Activated T-cell treated with anti-CD3 and anti-CD28 coated beads, Interleukin-2, amount 50 U/mL, for 72 hours (primary cell): ENCODE data around the gene FOXN4. TPM values are rescaled to one million over a fixed set of nuclear protein-coding genes. Genes with fewer than 3 reads are reported as not detected.

ENCODE experiments used
- ATAC-seq, 2 donors: fragments of 150-1000 bp; cut with Tn5 transposase; replicated peaks in 1 of 2; 2 replicates each; pipeline ENCODE4 v1.10.0; 2021; ENCODE audit warnings: moderate library complexity in 2 of 2, mild to moderate bottlenecking in 1 of 2
- DNase-seq, 2 donors: peaks; one replicate each; pipeline ENCODE4 v3.0.0; 2021 to 2022; ENCODE audit warnings: mixed read lengths in 1 of 2
- H3K27ac Mint-ChIP-seq: one replicate; pipeline ENCODE4 v1.8.0; 2022; ENCODE audit warnings: mild to moderate bottlenecking, moderate library complexity, mixed read lengths
- H3K27me3 Mint-ChIP-seq: one replicate; pipeline ENCODE4 v1.8.0; 2022; ENCODE audit warnings: low read depth, mixed read lengths
- H3K36me3 Mint-ChIP-seq, 2 donors: one replicate each; pipeline ENCODE4 v1.8.0; 2022; ENCODE audit warnings: mixed read lengths in 2 of 2, mild to moderate bottlenecking in 1 of 2; ENCODE audit not compliant: insufficient read depth in 2 of 2
- H3K4me1 Mint-ChIP-seq: one replicate; pipeline ENCODE4 v1.8.0; 2022; ENCODE audit warnings: low read depth, mixed read lengths
- H3K4me3 Mint-ChIP-seq, 2 donors: one replicate each; pipeline ENCODE4 v1.8.0; 2022; ENCODE audit warnings: mild to moderate bottlenecking in 2 of 2, mixed read lengths in 2 of 2, moderate library complexity in 2 of 2
- H3K9me3 Mint-ChIP-seq, 2 donors: one replicate each; pipeline ENCODE4 v1.8.0; 2022; ENCODE audit warnings: mixed read lengths in 2 of 2
- total RNA-seq, 2 donors: library from RNA; stranded (reverse); gene quantifications; one replicate each; pipeline ENCODE4 v1.2.3, GENCODE V29; 2022

FOXN4 gene
- total RNA-seq, 2 donors from 2014 or later: not detected

DNA sequence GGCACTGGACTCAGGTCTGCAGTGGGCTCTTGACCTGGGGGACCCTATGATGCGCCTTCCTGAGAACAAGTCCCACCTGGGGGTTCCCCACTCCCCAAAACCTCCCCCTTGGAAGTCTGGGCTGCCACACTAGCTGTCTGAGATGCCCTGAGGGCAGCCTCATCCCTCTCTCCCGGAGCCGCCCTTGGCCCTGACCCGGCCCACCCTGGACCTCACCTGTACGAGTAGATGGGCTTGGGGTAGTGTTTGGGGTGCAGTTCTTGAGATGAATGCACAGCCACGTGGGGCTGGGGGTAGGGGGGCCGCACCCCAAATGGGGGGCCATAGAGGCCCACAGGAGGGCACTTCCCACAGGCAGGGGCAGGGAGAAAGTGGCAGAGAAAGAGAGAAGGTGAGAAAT, 21.9 kb downstream of the FOXN4 start:
- Mint-ChIP-seq H3K4me1 (peaks cover 5% of the 10 kb centered on the region), H3K27ac (no peak overlapping the region)

DNA sequence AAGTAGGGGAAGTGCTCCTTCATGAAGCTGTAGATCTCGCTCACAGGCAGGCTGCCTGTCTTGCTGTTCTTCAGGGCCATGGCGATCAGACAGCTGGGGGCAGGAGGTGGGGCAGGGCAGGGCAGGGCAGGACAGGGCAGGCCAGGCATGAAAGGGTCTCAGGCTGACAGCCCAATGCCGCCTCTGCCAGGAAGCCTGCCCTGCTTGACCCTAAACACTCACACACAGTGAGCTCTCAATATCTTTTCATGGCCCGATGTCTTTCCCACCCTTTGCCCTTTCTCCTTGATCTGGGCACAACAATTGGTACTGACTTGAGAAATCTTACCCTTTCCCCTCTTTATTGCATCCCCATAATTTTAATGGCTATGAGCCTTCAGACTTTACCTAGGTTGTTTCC, 22.4 kb downstream of the FOXN4 start:
- Mint-ChIP-seq H3K9me3 (no peaks in the 10 kb centered on the region), H3K4me1 (peaks cover 5% of the 10 kb centered on the region), H3K36me3 (no peaks in the 10 kb centered on the region), H3K4me3 (no peak overlapping the region), H3K27me3 (peaks cover 7% of the 10 kb centered on the region), H3K27ac (no peak overlapping the region)
- DNase-seq: no peak
- no peak for ATAC-seq

More for the DNA sequence above, 21.9 kb downstream of the FOXN4 start:
- no peak for DNase-seq
- no peak overlapping the region for H3K4me3 Mint-ChIP-seq
- no peak for ATAC-seq
- H3K9me3 Mint-ChIP-seq: no peaks in the 10 kb centered on the region
- no peaks in the 10 kb centered on the region for H3K36me3 Mint-ChIP-seq
- peaks cover 7% of the 10 kb centered on the region for H3K27me3 Mint-ChIP-seq

DNA sequence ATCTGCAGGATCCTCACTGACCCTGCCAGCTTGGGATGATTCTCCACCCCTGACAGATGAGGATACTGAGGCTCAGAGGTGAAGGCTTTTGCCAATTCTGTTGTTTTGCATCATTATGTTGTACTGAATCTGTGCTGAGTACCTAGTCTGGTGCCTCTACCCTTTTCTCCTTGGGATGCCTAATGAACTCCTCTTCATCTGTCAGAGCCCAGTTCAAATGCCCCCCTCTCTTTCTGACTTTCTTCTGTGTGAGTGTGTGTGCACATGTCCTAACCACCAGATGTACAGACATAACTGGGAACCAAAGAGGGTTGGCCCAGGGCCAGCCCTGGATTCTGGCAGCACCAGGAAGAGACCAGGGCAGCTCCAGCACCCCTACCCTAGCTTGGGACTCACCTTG, 22.8 kb downstream of the FOXN4 start:
- H3K36me3 Mint-ChIP-seq: no peaks in the 10 kb centered on the region
- no peak overlapping the region for H3K27ac Mint-ChIP-seq
- DNase-seq (no peak), ATAC-seq (no peak)
- H3K4me1 Mint-ChIP-seq: peaks cover 5% of the 10 kb centered on the region
- no peaks in the 10 kb centered on the region for H3K9me3 Mint-ChIP-seq
- H3K27me3 Mint-ChIP-seq: peaks cover 7% of the 10 kb centered on the region
- no peak overlapping the region for H3K4me3 Mint-ChIP-seq

DNA sequence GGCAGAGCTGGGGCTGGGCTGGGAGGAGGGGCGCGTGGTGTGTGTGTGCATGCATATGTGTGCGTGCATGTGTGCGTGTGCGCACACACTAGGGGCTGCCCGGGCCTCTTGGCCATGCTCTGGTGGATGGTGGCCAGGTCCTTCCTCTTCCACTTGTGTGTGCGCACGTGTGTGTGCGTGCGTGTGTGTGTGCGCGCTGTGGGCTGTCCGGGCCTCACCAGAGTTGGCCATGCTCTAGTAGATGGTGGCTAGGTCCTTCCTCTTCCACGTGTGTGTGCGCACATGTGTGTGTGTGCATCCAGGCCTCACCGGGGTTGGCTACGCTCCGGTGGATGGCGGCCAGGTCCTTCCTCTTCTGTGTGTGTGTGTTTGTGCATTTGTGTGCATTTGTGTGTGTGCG, 24.7 kb downstream of the FOXN4 start:
- Mint-ChIP-seq H3K27me3 (peaks cover 7% of the 10 kb centered on the region), H3K4me3 (no peak overlapping the region), H3K27ac (no peak overlapping the region), H3K4me1 (peaks cover 5% of the 10 kb centered on the region), H3K36me3 (no peaks in the 10 kb centered on the region), H3K9me3 (no peaks in the 10 kb centered on the region)
- DNase-seq (no peak), ATAC-seq (no peak)

DNA sequence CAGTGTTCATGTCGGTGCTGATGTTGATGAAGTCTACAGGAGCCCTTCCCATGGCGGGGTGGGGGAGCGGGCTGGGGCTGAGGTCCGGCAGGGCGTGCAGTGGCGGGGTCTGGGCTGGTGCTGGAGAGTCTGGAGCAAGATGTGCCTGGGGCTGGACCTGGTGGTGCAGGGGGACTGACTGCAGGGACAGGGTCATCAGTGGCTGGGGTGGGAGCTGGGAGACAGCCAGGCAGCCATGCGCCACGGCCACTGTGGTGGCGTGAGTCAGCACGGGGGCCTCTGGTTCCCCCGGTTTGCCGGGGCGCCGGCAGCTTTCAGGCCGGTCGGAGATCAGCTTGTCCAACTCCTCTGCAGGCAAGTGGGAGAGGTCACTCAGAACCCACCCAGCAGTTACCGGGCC, 27.6 kb downstream of the FOXN4 start:
- Mint-ChIP-seq H3K9me3 (no peaks in the 10 kb centered on the region), H3K27ac (no peak overlapping the region), H3K36me3 (no peaks in the 10 kb centered on the region), H3K27me3 (no peaks in the 10 kb centered on the region), H3K4me3 (no peak overlapping the region), H3K4me1 (no peaks in the 10 kb centered on the region)
- DNase-seq (no peak), ATAC-seq (no peak)

DNA sequence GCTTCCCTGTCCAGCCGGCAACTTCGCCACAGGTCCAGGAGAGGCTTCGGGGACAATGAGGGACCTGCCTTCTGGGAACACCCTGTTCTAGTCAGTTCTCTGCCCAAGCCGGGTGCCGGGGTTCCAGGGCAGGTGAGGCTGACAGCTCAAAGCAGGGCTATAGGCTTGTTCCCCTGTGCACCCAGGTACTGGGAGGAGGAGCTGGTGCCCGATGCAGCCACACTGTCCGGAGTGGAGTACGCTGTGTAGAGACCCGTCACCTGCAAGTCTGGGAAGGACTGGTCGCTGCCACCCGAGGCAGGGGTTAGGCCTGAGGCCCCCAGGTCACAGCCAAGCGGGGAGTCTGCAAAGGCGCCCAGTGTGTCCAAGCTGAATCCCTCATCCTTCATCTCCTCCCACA, 29.6 kb downstream of the FOXN4 start:
- no peak for DNase-seq
- no peaks in the 10 kb centered on the region for H3K9me3 Mint-ChIP-seq
- no peaks in the 10 kb centered on the region for H3K36me3 Mint-ChIP-seq

DNA sequence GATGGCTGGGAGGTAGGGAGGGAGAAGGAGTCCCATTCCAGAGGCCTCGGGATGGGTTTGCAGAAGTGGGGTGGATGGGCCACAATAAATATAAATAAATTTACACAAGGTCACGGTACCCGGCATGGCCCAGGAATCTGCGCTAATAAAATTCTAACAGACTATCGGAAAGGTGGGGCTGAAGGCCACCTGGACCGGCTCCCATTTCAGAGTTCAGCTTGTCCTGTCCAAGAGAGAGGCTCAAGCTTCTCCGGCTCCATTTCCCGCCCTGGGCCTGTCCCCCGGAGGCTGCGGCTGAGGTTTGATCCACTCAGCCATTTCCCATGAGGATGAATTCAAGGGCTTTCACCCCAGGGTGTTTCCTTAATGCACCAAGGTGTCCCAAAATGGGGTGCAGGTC, 30.2 kb downstream of the FOXN4 start:
- DNase-seq (no peak), ATAC-seq (no peak)
- H3K4me1 Mint-ChIP-seq: no peaks in the 10 kb centered on the region
- no peaks in the 10 kb centered on the region for H3K27me3 Mint-ChIP-seq
- no peaks in the 10 kb centered on the region for H3K9me3 Mint-ChIP-seq
- H3K36me3 Mint-ChIP-seq: no peaks in the 10 kb centered on the region
- no peak overlapping the region for H3K4me3 Mint-ChIP-seq
- H3K27ac Mint-ChIP-seq: no peak overlapping the region

More for the DNA sequence above, 29.6 kb downstream of the FOXN4 start:
- Mint-ChIP-seq H3K27ac (no peak overlapping the region), H3K4me1 (no peaks in the 10 kb centered on the region), H3K4me3 (no peak overlapping the region), H3K27me3 (no peaks in the 10 kb centered on the region)
- ATAC-seq: no peak

DNA sequence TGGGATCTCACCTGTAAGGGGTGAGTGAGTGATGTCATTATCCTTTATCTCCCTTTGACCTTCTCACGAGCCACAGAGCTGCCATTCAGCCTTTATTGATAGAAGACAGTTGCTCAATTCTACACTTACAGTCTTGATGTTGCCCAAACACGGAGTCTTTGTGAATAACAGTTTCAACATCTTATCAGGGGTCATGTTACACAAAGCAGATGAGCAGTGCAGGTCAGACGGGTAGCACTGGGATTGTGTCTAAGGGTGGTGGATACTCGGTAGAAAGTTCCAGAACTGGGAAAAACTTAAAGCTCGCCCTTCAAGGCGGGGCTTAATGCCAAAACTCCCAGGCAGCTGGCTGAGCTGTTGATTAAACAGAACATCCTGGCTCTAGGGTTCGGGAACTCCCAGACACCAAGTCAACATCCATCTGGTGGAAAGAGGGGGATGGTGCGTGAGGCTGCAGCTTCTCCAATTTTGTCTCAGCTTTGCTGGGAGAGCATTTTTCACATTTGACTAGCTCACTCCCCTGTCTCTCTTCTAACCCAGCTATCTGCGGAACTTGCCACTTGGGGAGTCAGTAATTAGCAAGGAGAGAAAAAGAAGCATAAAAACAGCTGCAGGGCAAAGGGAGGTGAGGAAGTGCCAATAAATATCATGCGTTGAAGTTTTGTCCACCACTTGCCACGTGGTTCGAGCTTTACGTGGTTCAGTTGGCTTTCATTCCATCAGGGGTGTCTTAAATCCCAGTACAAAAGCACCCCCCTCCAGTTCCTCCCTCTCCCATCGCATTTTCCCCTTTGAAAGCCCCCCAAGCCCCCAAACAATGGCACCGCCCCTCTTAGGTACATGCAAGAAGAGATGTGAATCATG, 31.0 kb downstream of the FOXN4 start:
- Mint-ChIP-seq H3K27ac (no peak overlapping the region), H3K27me3 (no peaks in the 10 kb centered on the region), H3K4me3 (no peak overlapping the region), H3K36me3 (no peaks in the 10 kb centered on the region), H3K4me1 (no peaks in the 10 kb centered on the region), H3K9me3 (no peaks in the 10 kb centered on the region)
- DNase-seq (no peak), ATAC-seq (no peak)

DNA sequence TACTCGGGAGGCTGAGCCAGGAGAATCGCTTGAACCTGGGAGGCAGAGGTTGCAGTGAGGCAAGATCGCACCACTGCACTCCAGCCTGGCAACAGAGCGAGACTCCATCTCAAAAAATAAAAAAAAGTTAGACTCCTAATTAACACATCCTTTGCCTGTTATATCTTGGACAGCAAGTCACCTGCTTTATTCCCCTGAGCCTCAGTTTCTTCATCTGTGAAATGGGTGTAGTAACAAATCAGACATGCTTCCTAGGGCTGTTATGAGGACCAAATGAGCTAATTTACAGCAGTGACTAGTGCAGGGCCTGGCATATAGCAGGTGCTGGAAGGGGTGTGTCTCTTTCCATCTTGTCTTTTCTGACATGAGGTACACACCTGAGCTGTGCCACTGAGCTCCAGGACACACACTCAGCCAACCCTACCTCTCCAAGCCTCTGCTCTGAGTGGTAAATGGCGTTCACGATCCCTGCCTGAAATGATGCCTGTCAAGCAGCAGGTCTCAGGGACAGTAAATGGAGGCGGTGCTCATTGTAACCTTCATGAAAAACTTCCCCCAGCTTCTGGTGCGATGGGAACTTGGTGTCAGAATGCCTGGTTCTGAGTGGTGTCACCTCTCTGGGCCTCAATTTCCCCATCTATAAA, 31.7 kb downstream of the FOXN4 start:
- Mint-ChIP-seq H3K4me3 (no peak overlapping the region), H3K9me3 (no peaks in the 10 kb centered on the region), H3K27me3 (no peaks in the 10 kb centered on the region), H3K4me1 (no peaks in the 10 kb centered on the region), H3K36me3 (no peaks in the 10 kb centered on the region), H3K27ac (no peak overlapping the region)
- no peak for DNase-seq
- ATAC-seq: no peak

DNA sequence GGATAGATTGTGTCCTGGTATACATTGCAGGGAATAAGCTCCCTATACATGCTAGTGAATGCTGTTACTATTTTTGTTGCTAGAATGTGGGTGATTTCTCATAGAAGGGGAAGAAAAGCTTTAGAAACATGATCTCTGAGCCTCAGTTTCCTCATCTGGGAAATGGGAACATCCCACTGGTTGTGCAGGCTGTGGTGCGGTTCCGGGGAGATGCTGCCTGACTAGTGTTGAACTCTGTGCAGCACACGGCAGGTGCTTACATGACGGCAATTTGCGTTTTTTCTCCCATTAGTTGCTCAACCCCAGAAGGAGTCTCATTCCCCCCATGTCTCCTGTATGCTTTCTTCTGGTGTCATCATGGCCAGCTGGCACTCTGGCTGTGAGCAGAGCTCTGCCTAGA, 32.9 kb downstream of the FOXN4 start:
- no peaks in the 10 kb centered on the region for H3K36me3 Mint-ChIP-seq

DNA sequence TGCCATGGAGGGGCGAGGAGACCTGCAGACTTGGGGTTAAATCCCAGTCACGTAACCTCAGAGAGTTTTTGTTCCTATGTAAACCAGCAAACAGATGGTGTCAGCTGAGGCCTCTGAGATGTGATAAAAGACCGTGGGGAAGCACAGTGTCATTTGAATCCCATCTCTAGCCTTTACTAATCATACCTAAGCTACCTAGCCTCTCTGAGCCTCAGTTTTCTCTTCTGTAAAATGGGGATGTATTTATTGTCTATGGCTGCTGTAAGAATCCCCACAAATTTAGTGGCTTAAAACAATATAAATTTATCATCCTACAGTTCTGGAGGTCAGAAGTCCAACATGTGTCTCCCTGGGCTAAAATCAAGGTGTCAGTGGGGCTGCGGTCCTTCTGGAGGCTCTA, 33.9 kb downstream of the FOXN4 start:
- no peak for DNase-seq
- no peaks in the 10 kb centered on the region for H3K27me3 Mint-ChIP-seq
- no peak for ATAC-seq

More for the DNA sequence above, 32.9 kb downstream of the FOXN4 start:
- no peaks in the 10 kb centered on the region for H3K9me3 Mint-ChIP-seq
- H3K27ac Mint-ChIP-seq: no peak overlapping the region
- no peaks in the 10 kb centered on the region for H3K4me1 Mint-ChIP-seq
- no peak overlapping the region for H3K4me3 Mint-ChIP-seq
- ATAC-seq: no peak
- H3K27me3 Mint-ChIP-seq: no peaks in the 10 kb centered on the region
- no peak for DNase-seq

DNA sequence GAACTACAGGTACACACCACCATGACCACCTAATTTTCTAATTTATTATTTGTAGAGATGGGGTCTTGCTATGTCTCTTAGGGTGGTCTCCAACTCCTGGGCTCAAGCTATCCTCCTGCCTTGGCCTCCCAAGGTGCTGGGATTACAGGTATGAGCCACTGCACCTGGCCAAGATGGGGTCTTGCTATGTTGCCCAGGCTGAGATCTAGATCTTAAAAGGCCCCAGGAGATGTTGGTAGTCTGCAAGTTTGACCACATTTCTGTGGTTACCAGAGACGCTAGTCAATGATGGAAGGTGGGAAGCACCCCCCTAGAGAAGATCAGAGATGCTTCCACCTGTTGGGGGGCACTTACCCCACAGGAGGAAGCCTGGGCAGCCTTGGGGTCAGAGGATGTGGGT, 34.7 kb downstream of the FOXN4 start:
- H3K36me3 Mint-ChIP-seq: no peaks in the 10 kb centered on the region
- no peaks in the 10 kb centered on the region for H3K27me3 Mint-ChIP-seq
- no peak overlapping the region for H3K27ac Mint-ChIP-seq
- no peak overlapping the region for H3K4me3 Mint-ChIP-seq
- H3K9me3 Mint-ChIP-seq: peaks cover 3% of the 10 kb centered on the region in 2 donors
- no peak for DNase-seq
- no peaks in the 10 kb centered on the region for H3K4me1 Mint-ChIP-seq
- ATAC-seq: no peak

More for the DNA sequence above, 33.9 kb downstream of the FOXN4 start:
- H3K4me1 Mint-ChIP-seq: no peaks in the 10 kb centered on the region
- no peaks in the 10 kb centered on the region for H3K36me3 Mint-ChIP-seq
- no peak overlapping the region for H3K4me3 Mint-ChIP-seq
- peaks cover 3% of the 10 kb centered on the region in 2 donors for H3K9me3 Mint-ChIP-seq
- no peak overlapping the region for H3K27ac Mint-ChIP-seq

DNA sequence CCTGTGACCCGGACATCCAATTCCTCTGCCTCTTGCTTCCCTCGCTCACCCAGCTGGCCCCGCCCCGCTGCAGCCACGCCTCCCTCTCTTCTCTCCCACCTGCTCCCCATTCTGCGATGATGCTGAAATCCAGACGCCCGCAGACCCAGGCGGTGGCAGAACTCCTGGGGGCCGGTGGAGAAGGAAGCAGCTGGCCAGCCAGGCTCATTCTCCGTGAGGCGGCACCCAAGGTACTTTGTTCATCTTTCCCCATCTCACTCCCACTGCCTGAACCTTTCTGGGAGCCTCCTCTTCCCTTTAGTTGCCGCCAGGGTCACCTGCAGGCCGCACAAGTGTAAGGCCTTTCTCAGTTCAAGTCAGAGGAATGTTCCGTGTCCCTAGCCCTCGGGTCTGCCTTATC, 35.7 kb downstream of the FOXN4 start:
- H3K4me1 Mint-ChIP-seq: no peaks in the 10 kb centered on the region
- no peaks in the 10 kb centered on the region for H3K27me3 Mint-ChIP-seq
- H3K27ac Mint-ChIP-seq: no peak overlapping the region
- peaks cover 3% of the 10 kb centered on the region in 2 donors for H3K9me3 Mint-ChIP-seq
- ATAC-seq (no peak), DNase-seq (no peak)
- H3K36me3 Mint-ChIP-seq: no peaks in the 10 kb centered on the region
- no peak overlapping the region for H3K4me3 Mint-ChIP-seq
